Caco-2 (cell line): ENCODE measurements around the gene OPALIN. TPM values are rescaled to one million over a fixed set of nuclear protein-coding genes. Genes with fewer than 3 reads are reported as not detected.

ENCODE experiments used
- BruUV-seq: library from RNA; stranded (reverse); fragments of 400-500 nt; replicated peaks from 2 replicates; lab custom pipeline; 2021; lab: Mats Ljungman, UMichigan
- CTCF ChIA-PET: fragments of 300-600 bp; sonication (Branson Sonifier 250); formaldehyde crosslinking; loops from one replicate; lab custom pipeline; 2022; ENCODE audit warnings: antibody characterized with exemption; lab: Charles Lee
- POLR2A ChIA-PET: fragments of 300-600 bp; sonication (Branson Sonifier 250); formaldehyde crosslinking; loops from one replicate; lab custom pipeline; 2022; ENCODE audit warnings: antibody characterized with exemption; lab: Charles Lee
- DNase-seq, 2 experiments: peaks; one replicate each; pipeline versions ENCODE4 v3.0.0 to v3.0.0-alpha.2; 2020 to 2022
- H3K27me3 ChIP-seq: replicated peaks from 2 replicates; pipeline ENCODE4 v1.6.0; 2011; ENCODE audit warnings: low read length; ENCODE audit not compliant: control insufficient read depth, insufficient read depth
- H3K36me3 ChIP-seq: 2 replicates; pipeline ENCODE4 v1.5.1; 2011; ENCODE audit warnings: low read length; ENCODE audit not compliant: control insufficient read depth, insufficient read depth
- H3K4me1 ChIP-seq: fragments of 250-450 bp; sonication (Bioruptor Pico); 2 replicates; pipeline ENCODE4 v1.5.1; 2020; ENCODE audit warnings: mild to moderate bottlenecking
- H3K4me3 ChIP-seq: 2 replicates; pipeline ENCODE4 v1.5.1; 2011; ENCODE audit warnings: low read depth, mild to moderate bottlenecking, control low read depth, low read length
- H3K9me3 ChIP-seq: fragments of 250-450 bp; sonication (Bioruptor Pico); 2 replicates; pipeline ENCODE4 v1.5.1; 2020; ENCODE audit warnings: mild to moderate bottlenecking, moderate library complexity
- H3K27ac Mint-ChIP-seq: one replicate; pipeline ENCODE4 v1.8.0; 2022; ENCODE audit warnings: mixed read lengths; ENCODE audit not compliant: unreplicated experiment
- H3K27me3 Mint-ChIP-seq: one replicate; pipeline ENCODE4 v1.8.0; 2022; ENCODE audit warnings: mixed read lengths; ENCODE audit not compliant: insufficient read depth, unreplicated experiment
- H3K36me3 Mint-ChIP-seq: one replicate; pipeline ENCODE4 v1.8.0; 2022; ENCODE audit warnings: mild to moderate bottlenecking, mixed read lengths; ENCODE audit not compliant: insufficient read depth, unreplicated experiment
- H3K4me1 Mint-ChIP-seq: one replicate; pipeline ENCODE4 v1.8.0; 2022; ENCODE audit warnings: low read depth, mixed read lengths; ENCODE audit not compliant: unreplicated experiment
- H3K4me3 Mint-ChIP-seq: one replicate; pipeline ENCODE4 v1.8.0; 2022; ENCODE audit warnings: mild to moderate bottlenecking, moderate library complexity, mixed read lengths; ENCODE audit not compliant: unreplicated experiment
- H3K9me3 Mint-ChIP-seq: one replicate; pipeline ENCODE4 v1.8.0; 2022; ENCODE audit warnings: mixed read lengths; ENCODE audit not compliant: unreplicated experiment
- CTCF ChIP-seq, 2 experiments: fragments of 200-600 bp in 1 of 2; IDR thresholded peaks; 1 replicate in 1 of 2; 2 replicates in 1 of 2; pipeline versions ENCODE4 v1.5.1 to v1.8.0; 2011 to 2022; ENCODE audit warnings: antibody characterized with exemption in 1 of 2, control low read depth in 1 of 2, inconsistent platforms in 1 of 2, low read depth in 1 of 2, low read length in 1 of 2, mild to moderate bottlenecking in 1 of 2, moderate library complexity in 1 of 2; ENCODE audit not compliant: insufficient read depth in 1 of 2, severe bottlenecking in 1 of 2, unreplicated experiment in 1 of 2
- intact Hi-C: fragments of 100-400 bp; cut with micrococcal nuclease; formaldehyde crosslinking; loops from one replicate; pipeline ENCODE4 v1.10.0; 2022; ENCODE audit not compliant: unreplicated experiment
- total RNA-seq: library from RNA; stranded (reverse); gene quantifications from 2 replicates; pipeline ENCODE4 v1.2.3, GENCODE V29; 2022

OPALIN gene
- total RNA-seq, 1 experiment from 2014 or later: not detected

GRCh38 chr10:96406091-96406490 is 47.3 kb upstream of the OPALIN start:
- intact Hi-C loops: no loop called here
- H3K27ac Mint-ChIP-seq: no peak overlapping the region
- ChIA-PET CTCF (no interaction called here), POLR2A (no interaction called here)
- DNase-seq: no peak
- TF ChIP-seq CTCF (IDR thresholded peaks at IDR 0.05; ENCODE audit: insufficient read depth in 1 of 2, low read depth in 1 of 2, low read length in 1 of 2, severe bottlenecking in 1 of 2, unreplicated experiment in 1 of 2): no peak
- no peaks in the 10 kb centered on the region for H3K4me1 Mint-ChIP-seq
- Histone ChIP-seq H3K9me3 (no peaks in the 10 kb centered on the region), H3K4me3 (no peak overlapping the region), H3K4me1 (no peaks in the 10 kb centered on the region), H3K27me3 (peaks cover 3% of the 10 kb centered on the region), H3K36me3 (no peaks in the 10 kb centered on the region)
- H3K36me3 Mint-ChIP-seq: no peaks in the 10 kb centered on the region
- no peak overlapping the region for H3K4me3 Mint-ChIP-seq
- H3K27me3 Mint-ChIP-seq: peaks cover 40% of the 10 kb centered on the region
- no peaks in the 10 kb centered on the region for H3K9me3 Mint-ChIP-seq
- no TSS peak for BruUV-seq

GRCh38 chr10:96402417-96403305 is 43.9 kb upstream of the OPALIN start:
- Histone ChIP-seq H3K9me3 (no peaks in the 10 kb centered on the region), H3K27me3 (peaks cover 3% of the 10 kb centered on the region), H3K4me3 (no peak overlapping the region), H3K36me3 (no peaks in the 10 kb centered on the region), H3K4me1 (no peaks in the 10 kb centered on the region)
- no peak overlapping the region for H3K4me3 Mint-ChIP-seq
- H3K9me3 Mint-ChIP-seq: no peaks in the 10 kb centered on the region
- no TSS peak for BruUV-seq
- intact Hi-C loops: no loop called here
- H3K27ac Mint-ChIP-seq: no peak overlapping the region
- no peaks in the 10 kb centered on the region for H3K4me1 Mint-ChIP-seq
- ChIA-PET CTCF (no interaction called here), POLR2A (interaction anchor here (0.5 kb wide), 1 partner anchor 108 kb away, joined by 3 read pairs; no protein-coding TSS in a partner anchor)
- no peaks in the 10 kb centered on the region for H3K36me3 Mint-ChIP-seq
- DNase-seq: peak in 1 of 2 experiments; percentile 43
- no peak for TF ChIP-seq CTCF (IDR thresholded peaks at IDR 0.05; ENCODE audit: insufficient read depth in 1 of 2, low read depth in 1 of 2, low read length in 1 of 2, severe bottlenecking in 1 of 2, unreplicated experiment in 1 of 2)
- H3K27me3 Mint-ChIP-seq: peaks cover 53% of the 10 kb centered on the region

DNA sequence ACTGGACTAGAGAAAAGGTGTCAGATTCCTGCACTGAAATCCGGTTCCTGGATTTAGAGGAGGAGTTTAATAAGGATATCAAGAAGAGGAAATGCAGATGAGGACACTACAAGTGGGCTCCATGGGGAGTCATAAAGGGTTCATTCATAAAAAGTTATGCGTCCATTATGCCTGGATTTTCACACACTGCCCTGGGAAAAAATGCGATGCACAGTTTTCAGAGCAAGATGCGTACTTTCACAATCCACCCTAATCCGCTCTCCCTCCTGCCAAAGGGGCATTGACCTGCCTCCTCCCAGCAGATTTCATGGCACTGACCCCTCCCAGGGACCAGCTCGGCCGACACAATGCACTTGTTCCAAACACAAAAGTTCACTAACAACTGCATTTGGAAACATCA is 42.2 kb upstream of the OPALIN start:
- Mint-ChIP-seq H3K36me3 (no peaks in the 10 kb centered on the region), H3K9me3 (no peaks in the 10 kb centered on the region), H3K27ac (no peak overlapping the region), H3K4me1 (no peaks in the 10 kb centered on the region), H3K27me3 (peaks cover 40% of the 10 kb centered on the region), H3K4me3 (no peak overlapping the region)
- Histone ChIP-seq H3K4me1 (no peaks in the 10 kb centered on the region), H3K27me3 (peaks cover 3% of the 10 kb centered on the region), H3K9me3 (no peaks in the 10 kb centered on the region), H3K36me3 (no peaks in the 10 kb centered on the region), H3K4me3 (no peak overlapping the region)
- ChIA-PET CTCF (interaction anchor here (0.6 kb wide), 1 partner anchor 12 kb away, joined by 3 read pairs; no protein-coding TSS in a partner anchor), POLR2A (no interaction called here)
- TF ChIP-seq CTCF (IDR thresholded peaks at IDR 0.05; ENCODE audit: insufficient read depth in 1 of 2, low read depth in 1 of 2, low read length in 1 of 2, severe bottlenecking in 1 of 2, unreplicated experiment in 1 of 2): no peak
- DNase-seq: no peak
- no TSS peak for BruUV-seq
- intact Hi-C loops: no loop called here
